ENCODE measurements around the gene FAM221B. TPM values are rescaled to one million over a fixed set of nuclear protein-coding genes. Genes with fewer than 3 reads are reported as not detected.
A peak's percentile ranks its signal among the peaks of the same experiment; 100 is the strongest.

Gene FAM221B
- total and polyA plus RNA-seq, 2 of the 4 experiments (the other 2 are of a cell fraction): not detected

DNA sequence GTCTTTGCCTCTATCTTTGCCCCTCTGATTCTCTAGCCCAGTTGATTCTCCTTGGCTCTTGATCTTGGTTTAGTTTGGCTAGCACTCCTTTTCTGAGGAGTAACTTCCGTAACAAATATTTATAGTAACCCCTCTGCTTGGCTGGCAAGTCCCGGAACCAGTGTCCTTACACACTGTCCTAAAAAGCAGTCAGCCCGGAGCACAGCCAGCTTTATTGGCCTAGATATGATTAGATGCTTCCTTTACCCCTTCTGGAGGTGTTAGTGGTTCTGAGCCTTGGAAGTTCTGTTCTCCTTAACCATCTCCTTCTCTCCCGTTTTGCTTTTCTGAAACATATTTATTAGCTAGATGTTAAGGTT is 57.5 kb downstream of the FAM221B start:
- Histone ChIP-seq H3K27ac (ENCODE audit: insufficient read depth, low read length) (no peak overlapping the region), H3K79me1 (ENCODE audit: low read depth in 1 of 2, low read length in 2 of 2) (no peaks in the 10 kb centered on the region), H3K9ac (ENCODE audit: low read depth, low read length) (no peak overlapping the region), H2BK15ac (ENCODE audit: low read depth, low read length) (no peak overlapping the region), H2BK5ac (ENCODE audit: low read depth, low read length, poor library complexity, severe bottlenecking) (no peak overlapping the region), H3K14ac (replicated peaks; ENCODE audit: low read depth, low read length) (no peak overlapping the region), H2AK9ac (replicated peaks; ENCODE audit: low read depth, low read length, poor library complexity) (no peak overlapping the region), H3K23ac (ENCODE audit: low read depth, low read length) (no peak overlapping the region), H3K18ac (ENCODE audit: low read depth, low read length) (no peak overlapping the region), H2BK120ac (ENCODE audit: low read depth, low read length) (no peak overlapping the region), H3K9me1 (ENCODE audit: insufficient read depth, low read length) (no peaks in the 10 kb centered on the region), H3K27me3 (ENCODE audit: control insufficient read depth, insufficient read depth, low read length) (peaks cover 28% of the 10 kb centered on the region), H4K8ac (ENCODE audit: low read depth in 2 of 2, low read length in 2 of 2) (no peak overlapping the region), H3K4ac (ENCODE audit: low read depth, low read length) (no peak overlapping the region), H3K36me3 (ENCODE audit: control insufficient read depth, insufficient read depth, low read length) (no peaks in the 10 kb centered on the region), H4K5ac (ENCODE audit: low read depth, low read length) (no peak overlapping the region), H2AFZ (replicated peaks; ENCODE audit: low read length, poor library complexity) (no peak overlapping the region), H4K20me1 (ENCODE audit: insufficient read depth, low read length) (no peaks in the 10 kb centered on the region), H3K4me1 (ENCODE audit: control insufficient read depth, insufficient read depth, low read length) (peaks cover 1% of the 10 kb centered on the region; the same call in 1 of the 2 replicates), H2AK5ac (ENCODE audit: low read depth, low read length) (no peak overlapping the region), H3K4me2 (ENCODE audit: low read depth, low read length) (no peak overlapping the region), H3K4me3 (ENCODE audit: insufficient read depth, low read depth, low read length) (no peak overlapping the region), H3K9me3 (ENCODE audit: control insufficient read depth, insufficient read depth, low read length) (no peaks in the 10 kb centered on the region), H4K91ac (ENCODE audit: insufficient read depth, low read depth, low read length) (no peak overlapping the region), H2BK20ac (ENCODE audit: low read depth, low read length) (no peak overlapping the region), H3K56ac (ENCODE audit: extremely low read depth, insufficient read depth, low read length) (no peak overlapping the region)
- DNase-seq (no peak), ATAC-seq (ENCODE audit: low read depth) (peak; percentile 32)
- no TSS peak for BruUV-seq (replicated peaks)
- CTCF ChIA-PET: interaction anchor here (1.0 kb wide), 1 partner anchor 19 kb away, joined by 3 read pairs; no protein-coding TSS in a partner anchor
- intact Hi-C loops (cut with micrococcal nuclease): no loop called here
- TF ChIP-seq BHLHE40 (IDR thresholded peaks at IDR 0.05; ENCODE audit: low read depth, low read length) (no peak), SMC3 (IDR thresholded peaks at IDR 0.05; ENCODE audit: low read depth, low read length) (no peak), POLR2A (IDR thresholded peaks at IDR 0.05; ENCODE audit: low read depth, low read length) (no peak), FOS (IDR thresholded peaks at IDR 0.05; ENCODE audit: low read depth, low read length) (no peak), RFX5 (IDR thresholded peaks at IDR 0.05; ENCODE audit: low read depth, low read length) (no peak), RAD21 (IDR thresholded peaks at IDR 0.05; ENCODE audit: low read length) (no peak), MAFK (IDR thresholded peaks at IDR 0.05; ENCODE audit: low read depth, low read length) (no peak), NFE2L2 (IDR thresholded peaks at IDR 0.05; ENCODE audit: low read depth, low read length) (no peak), CEBPB (IDR thresholded peaks at IDR 0.05; ENCODE audit: low read depth, low read length) (no peak), MXI1 (IDR thresholded peaks at IDR 0.05; ENCODE audit: borderline replicate concordance, low read depth, low read length) (no peak)
- TF ChIP-seq, protein P1, sequence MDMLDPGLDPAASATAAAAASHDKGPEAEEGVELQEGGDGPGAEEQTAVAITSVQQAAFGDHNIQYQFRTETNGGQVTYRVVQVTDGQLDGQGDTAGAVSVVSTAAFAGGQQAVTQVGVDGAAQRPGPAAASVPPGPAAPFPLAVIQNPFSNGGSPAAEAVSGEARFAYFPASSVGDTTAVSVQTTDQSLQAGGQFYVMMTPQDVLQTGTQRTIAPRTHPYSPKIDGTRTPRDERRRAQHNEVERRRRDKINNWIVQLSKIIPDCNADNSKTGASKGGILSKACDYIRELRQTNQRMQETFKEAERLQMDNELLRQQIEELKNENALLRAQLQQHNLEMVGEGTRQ (IDR thresholded peaks at IDR 0.05; ENCODE audit: low read depth, low read length): no peak
- TF ChIP-seq, protein P2, sequence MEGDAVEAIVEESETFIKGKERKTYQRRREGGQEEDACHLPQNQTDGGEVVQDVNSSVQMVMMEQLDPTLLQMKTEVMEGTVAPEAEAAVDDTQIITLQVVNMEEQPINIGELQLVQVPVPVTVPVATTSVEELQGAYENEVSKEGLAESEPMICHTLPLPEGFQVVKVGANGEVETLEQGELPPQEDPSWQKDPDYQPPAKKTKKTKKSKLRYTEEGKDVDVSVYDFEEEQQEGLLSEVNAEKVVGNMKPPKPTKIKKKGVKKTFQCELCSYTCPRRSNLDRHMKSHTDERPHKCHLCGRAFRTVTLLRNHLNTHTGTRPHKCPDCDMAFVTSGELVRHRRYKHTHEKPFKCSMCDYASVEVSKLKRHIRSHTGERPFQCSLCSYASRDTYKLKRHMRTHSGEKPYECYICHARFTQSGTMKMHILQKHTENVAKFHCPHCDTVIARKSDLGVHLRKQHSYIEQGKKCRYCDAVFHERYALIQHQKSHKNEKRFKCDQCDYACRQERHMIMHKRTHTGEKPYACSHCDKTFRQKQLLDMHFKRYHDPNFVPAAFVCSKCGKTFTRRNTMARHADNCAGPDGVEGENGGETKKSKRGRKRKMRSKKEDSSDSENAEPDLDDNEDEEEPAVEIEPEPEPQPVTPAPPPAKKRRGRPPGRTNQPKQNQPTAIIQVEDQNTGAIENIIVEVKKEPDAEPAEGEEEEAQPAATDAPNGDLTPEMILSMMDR (conservative IDR thresholded peaks at IDR 0.05; ENCODE audit: low read depth, low read length): no peak
- TF ChIP-seq, protein P3, sequence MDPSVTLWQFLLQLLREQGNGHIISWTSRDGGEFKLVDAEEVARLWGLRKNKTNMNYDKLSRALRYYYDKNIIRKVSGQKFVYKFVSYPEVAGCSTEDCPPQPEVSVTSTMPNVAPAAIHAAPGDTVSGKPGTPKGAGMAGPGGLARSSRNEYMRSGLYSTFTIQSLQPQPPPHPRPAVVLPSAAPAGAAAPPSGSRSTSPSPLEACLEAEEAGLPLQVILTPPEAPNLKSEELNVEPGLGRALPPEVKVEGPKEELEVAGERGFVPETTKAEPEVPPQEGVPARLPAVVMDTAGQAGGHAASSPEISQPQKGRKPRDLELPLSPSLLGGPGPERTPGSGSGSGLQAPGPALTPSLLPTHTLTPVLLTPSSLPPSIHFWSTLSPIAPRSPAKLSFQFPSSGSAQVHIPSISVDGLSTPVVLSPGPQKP (IDR thresholded peaks at IDR 0.05; ENCODE audit: borderline replicate concordance, low read depth, low read length): no peak
- dilution Hi-C loops (cut with HindIII; ENCODE audit: low sequenced_read_pairs, unreplicated experiment): no loop called here
- POLR2A ChIA-PET (ENCODE audit: unreplicated experiment): interaction anchor here (0.5 kb wide), 1 partner anchor 82 kb away, joined by 6 read pairs; the partner anchor contains the start of gene TPM2
- in situ Hi-C loops (cut with MboI; ENCODE audit: low sequenced_read_pairs): no loop called here
- no CpG with 5 or more reads among the region's 4 CpGs for WGBS, 2 experiments (ENCODE audit: extremely low coverage in 2 of 2, insufficient read length in 1 of 2)
